Measurements from ENCODE around the gene NAA10.

Gene NAA10

DNA sequence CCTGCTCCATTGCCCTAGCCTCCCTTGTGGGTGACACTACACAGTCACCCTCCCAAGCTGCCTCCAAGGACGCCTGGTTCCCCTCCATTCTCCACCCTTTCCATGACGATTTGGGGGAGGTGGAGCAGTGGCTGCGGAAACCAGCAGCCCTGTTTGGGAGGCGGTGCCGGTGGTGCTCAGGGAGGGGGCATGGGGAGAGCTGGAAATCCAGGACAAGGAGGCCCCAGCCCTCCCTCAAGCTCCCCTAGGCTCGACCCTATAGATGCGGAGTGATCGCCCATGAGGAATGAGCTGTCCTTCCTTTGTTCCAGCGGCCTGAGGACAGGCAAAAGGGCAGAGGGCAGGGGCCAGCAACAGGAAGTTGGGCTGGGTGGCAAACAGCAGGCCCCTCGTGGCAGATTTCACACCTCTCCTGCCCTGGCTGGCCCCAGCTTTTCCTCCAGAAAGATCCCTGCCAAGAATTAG lies 13.2 kb upstream of the NAA10 start:
- DNase-seq = no peak

DNA sequence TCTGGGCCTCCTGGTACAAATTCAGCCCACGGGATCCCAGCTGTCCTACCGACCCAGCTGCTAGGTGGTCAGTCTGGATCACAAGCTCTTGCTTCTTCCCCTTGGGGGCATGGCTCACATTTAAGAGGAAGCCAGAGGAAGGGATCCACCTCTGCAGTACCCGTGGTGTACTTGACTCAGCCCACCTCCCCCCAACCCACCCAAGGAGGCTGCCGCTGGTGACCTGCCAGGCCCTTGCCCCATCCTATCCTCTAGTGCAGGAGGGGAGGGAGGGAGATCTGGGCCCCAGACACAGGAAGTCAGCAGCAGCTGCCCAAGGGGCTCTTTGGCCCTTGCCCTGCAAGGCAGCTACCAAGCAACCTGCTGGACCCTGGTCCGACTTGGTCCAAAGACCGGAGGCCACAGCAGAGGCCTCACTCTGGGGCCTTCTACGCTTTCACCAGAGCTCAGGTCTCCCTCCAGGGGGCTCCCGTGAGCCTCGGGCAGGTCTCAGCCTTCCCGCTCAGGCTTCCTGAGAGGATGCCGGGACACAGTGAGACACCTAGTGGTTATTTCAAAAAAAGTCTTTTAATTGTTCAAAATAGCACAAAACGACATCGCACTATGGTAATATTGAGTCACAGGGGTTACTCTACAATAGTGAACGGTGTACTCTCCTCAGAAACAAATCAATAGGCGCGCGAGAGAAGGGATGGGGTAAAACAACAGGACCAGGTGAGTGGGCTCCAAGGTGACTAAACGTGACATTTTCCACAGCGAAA lies 12.4 kb upstream of the NAA10 start:
- peak; percentile 14 to 58 for DNase-seq

DNA sequence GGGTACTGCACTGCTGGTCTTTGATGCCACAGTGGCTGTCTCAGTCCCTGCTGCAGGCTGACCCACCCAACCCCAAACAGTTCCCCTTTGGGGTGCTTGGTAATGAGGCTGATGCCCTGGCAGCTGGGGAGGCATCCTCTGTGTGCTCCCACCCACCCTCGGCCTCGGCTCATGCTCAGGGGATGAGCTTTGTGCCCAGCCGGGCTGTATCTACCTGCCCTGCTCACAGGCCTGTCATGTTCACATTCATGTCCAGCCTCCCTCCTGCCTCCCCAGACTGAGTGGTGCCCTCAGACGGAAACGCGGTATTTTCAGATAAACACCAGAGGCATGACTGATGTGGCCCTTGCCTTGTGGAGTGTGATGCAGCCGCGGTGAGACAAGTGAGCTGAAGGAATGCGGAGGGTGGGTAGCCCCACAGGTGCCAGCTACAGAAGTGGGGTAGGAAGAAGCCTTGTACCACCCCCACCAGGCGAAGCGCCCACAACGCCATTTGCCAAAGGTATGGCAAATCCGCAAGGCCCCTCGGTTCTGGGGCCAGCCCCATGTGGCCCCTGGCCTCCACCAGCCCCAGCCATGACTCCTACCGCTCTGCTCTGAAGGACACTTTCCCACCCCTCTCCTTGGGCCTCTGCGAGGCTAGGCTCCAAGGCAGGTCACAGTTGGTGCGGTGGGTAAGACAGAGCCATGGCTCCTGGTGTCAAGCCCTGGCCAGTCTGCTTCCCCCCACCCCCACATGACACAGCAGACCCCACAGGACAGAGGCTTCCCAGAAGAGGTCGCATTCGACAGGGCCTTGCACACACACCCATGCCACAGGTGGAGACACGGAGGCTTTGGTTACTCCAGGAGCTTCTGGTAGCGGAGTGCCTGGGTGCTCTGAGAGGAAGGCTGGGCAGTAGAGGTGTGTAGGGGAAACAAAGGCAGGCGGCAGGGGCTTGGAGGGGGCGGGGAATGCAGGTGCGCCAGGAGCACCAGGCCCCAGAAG lies 11.4 kb upstream of the NAA10 start:
- DNase-seq = no peak

DNA sequence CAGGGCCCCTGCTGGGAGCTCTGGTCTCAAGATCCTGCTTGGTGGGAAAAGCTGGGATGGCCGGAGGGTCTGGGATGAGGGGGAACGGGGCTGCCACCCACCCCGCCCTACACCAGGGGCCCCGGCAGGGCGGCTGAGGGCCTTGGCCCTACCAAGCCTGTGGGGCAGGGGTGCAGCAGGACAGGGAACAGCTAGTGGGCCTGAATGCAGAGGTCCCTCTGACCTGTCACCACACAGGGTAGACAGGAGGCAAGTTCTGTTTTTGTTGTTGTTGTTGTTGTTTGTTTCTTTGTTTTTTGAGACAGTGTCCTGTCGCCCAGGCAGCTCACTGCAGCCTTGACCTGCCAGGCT lies 9.9 kb upstream of the NAA10 start:
- no peak for DNase-seq

DNA sequence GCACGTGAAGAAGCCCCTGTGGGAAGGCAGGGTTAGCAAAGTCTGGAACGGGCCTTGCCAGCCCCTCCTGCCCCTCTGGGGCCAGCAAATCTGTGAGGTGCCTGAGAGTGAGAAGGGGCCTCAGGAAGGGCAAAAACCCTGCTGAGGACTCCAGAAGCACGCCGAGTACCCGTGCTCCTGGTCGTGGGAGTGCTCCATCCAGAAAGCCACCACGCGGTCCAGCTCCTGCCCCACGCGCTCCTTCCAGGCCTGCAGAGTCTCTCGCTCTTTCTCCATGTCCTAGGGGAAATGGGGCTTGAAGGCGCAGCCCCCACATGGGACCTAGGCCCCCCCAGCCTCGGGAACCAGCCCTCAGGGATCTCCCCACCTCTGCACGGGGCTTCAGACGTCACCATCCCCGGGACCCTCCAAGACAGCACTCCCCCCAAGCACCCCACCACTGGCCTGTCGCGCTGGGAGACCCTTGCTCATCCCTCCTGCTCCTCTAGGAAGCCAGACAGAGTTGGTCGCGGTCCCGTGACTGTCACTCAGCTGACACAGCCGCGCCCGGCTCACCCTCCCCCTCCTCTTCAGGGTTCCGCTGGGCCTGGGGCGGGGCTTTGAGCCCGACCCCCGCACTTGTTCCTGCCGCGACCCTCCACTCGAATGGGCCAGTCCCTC lies 9.4 kb upstream of the NAA10 start, which contains the start of gene RENBP:
TSS of gene RENBP (minus strand) at position 504 of the 660 bp plus-strand sequence. CDS start at position 471, 33 bp downstream.
- no peak for DNase-seq

DNA sequence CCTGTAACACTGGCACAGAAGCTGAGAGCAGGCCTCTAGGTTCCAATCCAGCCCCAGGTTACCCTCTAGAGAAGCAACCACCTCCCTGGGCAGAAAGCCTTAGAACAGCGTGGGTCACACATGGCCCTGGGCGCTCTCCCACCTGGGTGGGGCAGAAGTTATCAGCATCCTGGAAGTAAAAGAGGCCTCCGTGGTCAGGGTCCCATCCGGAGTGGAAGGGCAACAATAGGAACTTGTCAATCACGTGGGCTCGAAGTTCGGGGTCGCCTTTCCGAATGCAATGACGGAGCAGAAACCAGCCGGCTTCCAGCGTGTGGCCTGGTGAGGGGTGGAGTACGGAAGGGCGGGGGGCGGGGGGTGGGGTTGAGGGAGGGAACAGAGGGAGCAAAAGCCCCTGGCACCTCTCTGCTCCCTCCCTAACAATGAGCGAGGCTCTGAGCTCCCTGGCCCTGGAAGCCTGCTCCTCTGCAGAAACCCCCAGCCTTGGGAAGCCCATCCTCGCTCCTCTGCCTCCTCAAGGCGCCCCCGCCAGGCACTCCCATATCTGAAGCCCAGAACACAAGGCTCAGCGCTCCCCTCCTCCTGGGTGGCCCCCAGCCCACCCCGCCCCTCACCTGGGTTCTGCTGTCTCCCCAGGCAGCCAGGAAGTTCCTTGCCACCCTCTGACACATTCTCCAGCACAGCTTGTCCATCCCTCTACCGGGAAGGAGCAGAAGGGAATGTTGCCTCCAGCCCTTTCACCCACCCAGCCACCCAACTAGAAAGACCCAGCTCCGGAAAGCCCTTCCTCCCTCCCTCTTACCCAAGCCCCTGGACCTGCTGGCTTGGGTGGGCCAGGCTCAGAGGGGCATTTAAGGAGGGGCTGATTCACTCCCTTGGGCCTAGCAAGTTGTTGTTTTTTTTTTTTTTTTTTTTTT lies 6.8 kb upstream of the NAA10 start:
- no peak for DNase-seq

DNA sequence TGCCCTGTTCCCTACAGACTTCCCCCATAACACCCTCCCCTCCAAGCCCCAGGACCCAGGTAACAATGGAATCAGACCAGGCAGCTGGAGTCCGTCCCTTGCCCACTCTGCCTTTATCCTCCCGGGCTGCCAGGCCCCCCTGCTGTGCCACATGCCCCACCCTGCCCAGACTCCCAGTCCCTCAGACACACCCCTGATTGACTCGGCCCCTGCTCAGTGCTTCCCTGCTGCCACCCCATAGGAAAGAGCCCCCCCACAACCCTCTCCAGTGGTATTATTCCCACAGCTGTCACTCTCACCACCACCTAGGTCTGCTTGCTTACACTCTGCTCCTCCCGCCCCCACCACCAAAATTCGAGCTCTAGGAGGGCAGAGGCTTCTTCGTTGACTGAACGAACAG lies 4.7 kb upstream of the NAA10 start:
- DNase-seq = no peak

DNA sequence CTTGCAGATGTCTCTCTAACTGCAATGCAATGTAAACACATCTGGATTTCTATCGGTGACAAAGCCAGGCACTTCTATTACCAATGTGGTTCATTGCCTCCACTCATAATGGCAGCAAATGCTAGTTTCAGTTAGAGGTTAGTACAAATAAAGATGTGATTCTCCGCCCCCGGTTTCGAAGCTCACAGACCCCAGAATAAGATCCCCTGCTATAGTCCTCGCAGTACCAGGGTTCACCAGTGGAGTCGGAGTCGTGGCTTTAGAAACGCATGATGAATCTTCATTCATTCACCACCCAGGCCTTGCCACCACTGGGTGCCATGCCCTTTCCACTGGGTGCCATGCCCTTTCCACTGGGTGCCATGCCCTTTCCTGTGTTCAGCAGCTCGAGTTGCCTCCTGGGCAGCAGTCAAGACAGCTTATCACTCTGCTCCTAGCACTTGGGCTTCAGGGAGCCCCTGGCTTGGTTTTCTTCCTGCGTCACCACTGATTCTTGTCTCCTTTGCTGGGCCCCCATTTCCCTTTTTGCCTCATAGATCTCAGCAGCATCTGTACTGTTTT lies 3.5 kb upstream of the NAA10 start:
- DNase-seq = no peak

DNA sequence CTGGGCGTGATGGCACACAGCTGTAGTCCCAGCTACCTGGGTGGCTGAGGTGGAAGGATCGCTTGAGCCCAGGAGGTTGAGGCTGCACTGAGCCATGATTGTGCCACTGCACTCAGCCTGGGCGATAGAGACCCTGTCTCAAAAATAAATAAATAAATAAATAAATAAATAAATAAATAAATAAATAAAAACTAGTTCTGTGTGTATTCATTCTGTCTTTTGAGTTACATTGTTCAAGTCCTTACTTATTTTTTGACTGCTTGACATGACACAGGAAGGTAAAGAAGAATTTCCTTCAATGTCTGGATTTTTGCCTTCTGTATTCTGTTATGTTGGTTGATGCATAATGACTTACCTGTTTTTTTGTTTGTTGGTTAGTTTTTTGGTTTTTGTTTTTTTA lies 2.2 kb upstream of the NAA10 start:
- no peak for DNase-seq

DNA sequence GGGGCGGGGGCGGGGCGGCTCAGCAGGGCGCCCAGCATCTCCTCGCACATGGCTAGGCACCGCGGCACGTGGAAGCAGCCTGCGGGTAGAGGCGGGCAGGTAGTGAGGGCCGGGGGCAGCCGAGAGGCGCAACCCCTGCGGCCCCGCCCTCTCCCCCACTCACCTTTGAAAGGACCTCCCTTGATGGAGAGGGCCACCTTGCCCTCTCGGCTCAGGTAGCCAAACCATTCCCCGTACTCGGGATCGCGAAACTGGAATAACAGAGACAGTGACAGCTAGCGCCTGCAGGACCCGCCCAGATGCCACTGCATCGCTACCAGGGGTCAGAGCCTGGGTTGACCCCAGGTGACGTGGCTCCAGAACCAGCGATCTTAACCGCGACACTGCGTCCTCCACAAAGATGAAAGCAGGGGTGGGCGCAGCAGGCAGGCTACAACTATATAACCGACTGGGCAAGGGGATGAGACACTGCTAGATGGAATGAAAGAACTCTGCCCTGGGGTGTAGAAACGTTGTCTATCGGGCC lies 552 bp upstream of the NAA10 start:
- no peak for DNase-seq

DNA sequence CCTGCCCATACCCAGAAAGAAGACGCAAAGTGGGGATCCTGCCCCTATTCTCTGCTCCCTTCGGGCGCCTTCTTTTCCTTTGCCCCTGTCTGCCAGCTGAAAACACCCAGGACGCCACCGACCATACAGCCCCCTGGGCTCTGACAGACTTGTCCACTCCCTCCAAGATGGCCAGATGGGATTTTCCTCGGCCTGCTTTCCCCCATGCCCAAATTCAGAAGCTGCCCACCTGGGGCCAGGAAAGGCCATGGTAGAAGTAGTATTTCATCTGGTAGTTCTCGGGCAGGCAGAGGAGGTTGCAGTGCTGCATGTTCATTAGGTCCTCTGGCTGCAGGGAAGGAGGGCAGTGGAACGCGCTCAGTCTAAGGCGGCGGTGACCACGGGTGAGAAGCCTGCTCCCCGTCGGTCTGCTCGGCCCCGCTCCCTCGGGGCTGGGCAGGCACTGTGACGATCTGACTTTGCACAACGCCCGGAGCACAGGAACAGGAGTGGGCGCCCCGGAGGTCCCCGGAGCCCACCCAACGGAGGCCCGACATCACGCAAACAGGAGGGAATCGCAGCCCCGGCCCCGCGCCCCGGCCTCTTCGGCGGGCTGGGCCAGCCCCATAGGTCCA lies 582 bp downstream of the NAA10 start:
- no peak for DNase-seq

DNA sequence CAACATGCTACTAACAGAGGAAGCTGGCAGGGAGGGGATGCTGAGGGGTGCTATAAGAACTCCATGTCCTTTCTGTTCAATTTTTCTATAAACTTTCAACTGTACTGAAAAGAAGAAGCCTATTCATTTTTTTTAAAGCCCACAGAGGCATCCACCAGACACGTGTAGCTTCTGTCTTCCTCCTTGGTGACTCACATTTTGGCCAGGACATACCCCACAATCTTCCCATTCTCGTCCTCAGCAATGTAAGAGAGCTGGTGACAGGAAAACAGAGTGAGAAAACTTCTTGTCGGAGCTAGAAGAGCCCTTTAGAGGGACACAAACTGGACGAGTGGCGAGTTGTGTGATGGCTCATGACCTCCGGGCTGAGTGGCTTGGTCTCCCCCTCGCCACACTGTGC lies 1.1 kb downstream of the NAA10 start:
- DNase-seq = no peak

DNA sequence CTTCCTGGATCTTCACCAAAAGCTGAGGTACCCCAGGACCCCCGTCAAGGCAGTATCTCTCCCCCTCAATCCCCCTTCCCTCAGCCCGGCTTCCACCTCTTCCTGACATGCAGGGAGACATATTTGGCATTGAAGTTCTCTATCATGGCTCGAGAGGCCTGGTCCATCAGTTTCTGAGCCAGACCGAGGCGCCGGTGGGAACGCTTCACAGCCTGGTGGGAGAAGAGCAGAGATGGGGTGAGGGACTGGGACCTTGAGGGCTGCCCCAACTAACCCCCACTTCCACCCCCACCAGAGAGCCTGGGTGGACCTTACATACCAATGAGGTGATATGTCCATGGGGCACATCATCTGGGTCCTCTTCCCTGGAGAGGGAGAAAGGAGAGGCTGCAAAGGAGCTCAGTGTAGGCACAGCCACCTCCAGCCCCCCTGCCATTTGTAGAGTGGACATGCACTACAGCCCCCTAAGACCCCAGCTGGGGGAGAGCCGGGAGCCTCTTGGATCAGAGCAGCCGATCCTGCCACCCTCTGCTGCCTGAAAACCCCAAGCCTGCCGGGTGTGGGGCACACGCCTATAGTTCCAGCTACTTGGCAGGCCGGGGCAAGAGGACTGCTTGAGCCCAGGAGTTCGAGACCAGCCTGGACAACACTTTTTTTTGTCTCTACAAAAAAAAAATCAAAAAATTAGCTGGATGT lies 2.5 kb downstream of the NAA10 start:
- DNase-seq = no peak

DNA sequence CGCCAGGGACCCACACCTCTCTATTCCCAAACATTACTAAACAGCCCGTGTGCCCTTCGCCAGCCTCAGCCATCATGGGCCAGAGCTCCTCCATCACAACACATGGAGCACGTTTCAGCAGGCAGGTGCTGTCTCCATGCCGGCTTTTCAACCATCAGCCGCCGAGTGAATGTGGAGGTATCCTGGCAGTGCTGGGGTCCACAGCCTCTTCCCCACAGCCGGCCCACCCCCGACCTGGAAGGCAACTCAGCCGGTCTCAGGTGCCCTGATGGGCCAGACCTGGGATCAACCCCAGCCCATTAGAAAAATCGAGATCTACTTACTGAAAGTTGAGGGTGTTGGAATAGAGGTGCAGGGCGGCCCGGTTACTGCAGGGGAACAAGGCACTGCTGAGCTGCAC lies 3.1 kb downstream of the NAA10 start:
- no peak for DNase-seq

DNA sequence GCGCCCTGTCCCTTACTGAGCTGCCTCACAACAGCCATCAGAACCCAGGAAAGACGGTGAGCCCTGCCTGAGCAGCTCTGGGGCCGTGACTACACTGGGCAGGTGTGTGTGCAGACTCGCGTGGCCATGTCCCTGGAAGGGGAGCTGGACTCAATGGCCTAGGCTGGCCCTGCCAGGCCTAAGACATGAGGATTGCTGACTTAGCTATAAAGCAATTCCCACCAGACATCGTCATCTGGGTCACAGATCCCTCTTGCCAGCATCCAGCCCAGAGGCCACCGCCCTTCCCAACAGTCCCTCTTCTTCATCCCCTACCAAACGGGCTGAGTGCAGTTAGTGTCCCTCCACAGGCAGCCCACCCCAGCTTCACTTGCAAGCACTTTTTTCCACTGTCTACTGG lies 3.7 kb downstream of the NAA10 start:
- DNase-seq = no peak

DNA sequence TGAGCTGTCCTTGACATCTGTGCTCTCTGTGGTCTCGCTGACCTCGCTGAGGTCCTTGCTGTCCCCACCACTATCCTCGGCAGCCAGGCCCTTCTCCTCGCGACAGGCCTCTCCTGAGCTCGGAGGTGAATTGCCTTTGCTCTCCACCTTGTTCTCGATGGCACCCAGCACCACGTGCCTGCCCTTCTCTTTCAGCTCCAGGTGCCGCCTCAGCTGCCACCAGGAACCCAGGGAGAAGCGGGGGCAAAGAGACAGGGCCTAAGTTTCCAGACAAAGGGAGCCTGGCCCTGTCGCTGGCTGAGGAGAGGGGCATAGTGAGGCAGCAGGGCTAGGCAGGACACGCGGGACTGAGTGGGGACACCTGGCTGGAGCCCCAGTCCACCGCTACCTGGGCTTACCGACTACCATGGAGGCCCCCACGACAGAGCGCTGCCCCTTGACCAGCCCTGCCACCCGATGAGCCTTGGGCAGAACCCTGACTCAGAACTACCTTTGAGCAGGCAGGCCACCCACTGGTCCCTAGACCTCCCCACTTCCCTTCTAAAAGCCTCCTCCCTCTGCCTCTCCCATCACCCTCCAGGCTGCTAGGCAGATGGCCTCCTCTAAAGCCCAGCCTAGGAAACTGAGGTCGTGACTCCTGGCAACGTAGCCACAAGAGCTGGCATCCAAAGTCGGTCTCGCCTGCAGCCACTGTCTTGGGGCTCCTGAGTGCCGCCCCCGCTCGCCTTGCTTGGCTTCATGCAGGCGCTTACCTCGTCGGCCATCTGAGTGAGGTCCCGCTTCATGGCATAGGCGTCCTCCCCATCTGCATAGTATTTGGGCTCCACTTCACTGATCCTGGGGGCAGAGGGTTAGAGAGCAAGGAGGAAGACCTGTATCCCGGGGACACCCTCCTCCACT lies 4.6 kb downstream of the NAA10 start:
- no peak for DNase-seq

DNA sequence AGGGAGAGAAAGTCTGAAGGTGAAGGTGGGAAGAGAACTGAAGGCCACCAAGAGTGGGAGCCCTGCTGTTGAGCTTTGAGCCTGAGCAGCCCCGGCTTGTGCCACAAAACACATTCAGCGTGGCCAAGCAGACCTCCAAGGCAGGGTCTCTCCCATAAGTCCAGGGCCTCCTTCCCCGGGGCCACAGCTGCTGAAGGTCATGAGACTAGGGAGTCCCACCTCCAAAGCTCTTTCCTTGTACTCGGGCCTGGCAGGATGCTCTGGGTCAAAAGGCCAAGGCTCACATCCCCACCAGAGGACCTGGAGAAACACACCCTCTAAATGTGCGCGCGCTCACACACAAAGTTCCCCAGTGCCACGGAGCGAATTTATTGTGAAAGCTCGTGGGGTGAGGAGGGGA lies 5.3 kb downstream of the NAA10 start:
- DNase-seq = no peak

DNA sequence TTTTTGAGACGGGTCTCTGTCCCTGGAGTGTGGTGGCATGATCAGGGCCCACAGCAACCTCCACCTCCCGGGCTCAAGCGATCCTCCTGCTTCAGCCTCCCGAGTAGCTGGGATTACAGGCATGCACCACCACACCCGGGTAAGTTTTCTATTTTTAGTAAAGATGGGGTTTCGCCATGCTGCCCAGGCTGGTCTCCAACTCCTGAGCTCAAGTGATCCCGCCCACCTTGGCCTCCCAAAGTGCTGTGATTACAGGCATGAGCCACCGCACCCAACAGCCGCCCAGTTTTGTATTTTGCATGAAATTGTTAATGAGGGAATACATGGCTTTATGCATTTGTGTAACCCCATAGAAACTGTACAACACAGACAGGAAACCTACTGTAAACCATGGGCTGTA lies 6.0 kb downstream of the NAA10 start:
- DNase-seq = no peak

All from NCI-H1930 (cell line).